Measurements from ENCODE around the gene ACSL6.

ACSL6 gene

DNA sequence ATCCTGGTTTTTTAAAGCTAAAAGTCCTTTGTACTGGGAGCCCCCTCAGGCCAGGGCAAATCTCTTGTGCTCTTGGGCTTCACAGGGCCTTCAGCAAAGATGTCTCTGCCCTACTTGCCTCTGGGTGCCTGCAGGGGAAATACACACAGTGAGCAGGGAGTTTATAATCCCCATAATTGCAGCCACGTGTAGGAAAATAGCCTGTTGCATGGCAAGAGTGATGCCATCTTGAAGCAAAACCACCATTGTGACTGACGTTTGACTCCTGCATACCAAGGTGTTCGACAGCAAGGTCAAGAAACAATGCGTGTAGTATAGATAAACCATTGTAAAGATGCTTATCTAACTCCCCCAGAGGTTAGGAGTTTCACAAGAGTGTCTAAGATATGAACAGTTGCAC lies 37.6 kb upstream of the ACSL6 start:
- DNase-seq (ENCODE audit: extremely low read depth in 1 of 2, low read depth in 1 of 2), result no peak

DNA sequence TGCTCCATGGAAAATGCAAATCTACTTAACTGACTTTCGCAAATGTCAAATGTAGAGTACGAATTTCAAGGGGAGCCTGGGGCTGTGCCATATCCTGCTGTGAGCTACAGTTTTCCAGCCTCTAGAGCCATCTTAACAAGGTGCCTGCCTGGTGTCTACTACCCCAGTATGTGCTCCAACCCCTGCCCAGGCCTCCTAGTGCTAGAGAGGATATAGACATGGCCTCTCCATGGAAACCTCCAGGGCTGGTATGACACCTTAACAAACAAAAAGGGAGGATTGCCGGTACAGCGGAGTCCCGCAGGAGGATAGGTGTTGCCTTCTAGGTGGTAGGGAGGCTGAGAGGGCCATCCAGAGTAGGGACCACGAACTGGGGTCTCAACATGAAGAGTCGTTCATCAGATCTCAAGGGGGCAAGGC lies 35.4 kb upstream of the ACSL6 start:
- no peak for DNase-seq (ENCODE audit: extremely low read depth in 1 of 2, low read depth in 1 of 2)

DNA sequence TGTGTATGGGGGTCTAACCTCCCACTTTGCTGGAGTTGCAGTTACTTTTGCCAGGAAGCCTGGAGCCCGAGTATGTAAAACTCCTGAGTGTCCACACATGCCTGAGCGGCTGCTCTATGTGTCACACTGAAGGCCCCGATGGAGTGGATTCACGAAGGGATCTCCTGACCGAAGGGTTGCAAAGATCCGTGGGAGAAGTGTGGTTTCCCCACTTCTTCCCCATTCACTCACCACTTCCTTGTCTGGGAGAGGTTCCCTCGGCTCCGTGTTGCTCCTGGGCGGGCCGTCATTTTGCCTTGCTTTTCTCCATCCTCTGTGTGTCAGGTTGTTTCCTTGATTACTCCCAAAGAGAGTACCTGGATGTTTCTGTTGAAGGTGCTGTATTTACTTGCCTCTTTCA lies 32.7 kb upstream of the ACSL6 start:
- DNase-seq (ENCODE audit: extremely low read depth in 1 of 2, low read depth in 1 of 2), result no peak

GRCh38 chr5:132037353-132037752 lies 25.9 kb upstream of the ACSL6 start:
- DNase-seq (ENCODE audit: extremely low read depth in 1 of 2, low read depth in 1 of 2), result no peak

GRCh38 chr5:132033122-132033521 lies 21.7 kb upstream of the ACSL6 start:
- no peak for DNase-seq (ENCODE audit: extremely low read depth in 1 of 2, low read depth in 1 of 2)

DNA sequence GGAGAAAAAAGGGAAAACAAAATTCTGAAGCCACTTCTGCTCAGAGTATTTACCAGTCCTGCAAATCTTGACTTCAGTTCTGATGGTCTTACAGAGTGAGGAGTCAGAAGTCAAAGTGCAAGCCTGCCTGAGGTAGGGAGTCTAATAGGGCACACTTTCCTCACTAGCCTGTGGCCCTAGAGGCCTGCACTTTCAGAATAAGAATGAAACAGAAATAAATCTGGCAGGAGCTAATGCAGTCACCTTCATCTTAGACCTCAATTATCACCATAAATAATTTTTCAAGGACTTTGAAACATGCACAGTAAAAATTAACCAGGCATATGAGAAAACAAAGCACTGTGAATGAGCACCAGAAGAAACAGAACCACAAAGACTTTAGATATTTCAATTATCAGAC lies 20.7 kb upstream of the ACSL6 start:
- no peak for DNase-seq (ENCODE audit: extremely low read depth in 1 of 2, low read depth in 1 of 2)

DNA sequence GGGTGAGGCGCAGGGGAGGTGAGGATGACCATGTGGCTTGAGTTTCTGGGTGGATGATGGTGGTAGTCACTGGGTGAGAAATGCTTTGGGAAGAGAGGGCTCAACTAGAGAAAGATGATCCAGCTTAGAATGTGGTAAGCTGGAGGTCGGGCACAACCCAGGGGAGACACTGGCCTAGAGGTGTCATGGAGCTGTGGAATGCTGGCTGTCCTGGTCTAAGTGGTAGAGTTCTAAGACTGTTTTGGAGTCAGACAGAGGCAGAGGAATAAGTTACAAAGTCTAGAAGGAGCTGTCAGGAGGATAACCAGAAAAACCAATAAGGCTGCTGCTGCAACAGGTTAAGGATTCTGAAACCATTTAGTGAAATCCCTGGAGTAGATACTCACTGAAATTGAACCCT lies 19.2 kb upstream of the ACSL6 start:
- no peak for DNase-seq (ENCODE audit: extremely low read depth in 1 of 2, low read depth in 1 of 2)

DNA sequence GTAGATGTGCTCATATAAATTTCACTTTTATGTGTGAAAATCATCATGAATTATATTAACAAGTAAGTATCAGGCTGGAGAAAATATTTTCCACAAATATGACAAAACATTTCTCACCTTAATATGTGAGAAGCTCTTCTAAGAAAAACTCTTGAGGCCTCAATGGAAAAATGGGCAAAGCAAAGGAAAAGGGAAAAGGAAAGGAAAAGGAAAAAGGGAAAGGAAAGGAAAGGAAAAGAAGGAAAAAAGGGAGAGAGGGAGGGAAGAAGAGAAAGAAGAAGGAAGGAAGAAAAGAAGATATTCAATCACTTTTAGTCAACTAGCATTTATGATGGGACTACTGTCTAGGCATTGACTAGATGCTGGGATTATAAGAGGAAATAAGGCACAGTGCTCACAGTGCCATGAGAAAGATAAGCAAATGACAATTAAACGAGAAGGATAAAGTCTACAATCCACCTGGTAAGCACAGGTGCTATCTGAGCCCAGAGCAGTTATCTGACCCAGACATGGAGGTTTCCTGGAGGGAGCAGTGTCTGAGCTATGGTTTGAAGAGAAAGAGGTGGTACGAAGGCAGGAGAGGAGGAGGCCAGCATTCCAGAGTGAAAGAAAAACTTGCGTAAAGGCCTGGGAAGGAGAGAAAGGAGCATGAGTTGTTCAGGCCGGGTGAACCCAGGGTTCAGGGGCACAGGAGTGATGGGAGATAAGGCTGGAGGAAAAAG lies 18.3 kb upstream of the ACSL6 start:
- no peak for DNase-seq (ENCODE audit: extremely low read depth in 1 of 2, low read depth in 1 of 2)

DNA sequence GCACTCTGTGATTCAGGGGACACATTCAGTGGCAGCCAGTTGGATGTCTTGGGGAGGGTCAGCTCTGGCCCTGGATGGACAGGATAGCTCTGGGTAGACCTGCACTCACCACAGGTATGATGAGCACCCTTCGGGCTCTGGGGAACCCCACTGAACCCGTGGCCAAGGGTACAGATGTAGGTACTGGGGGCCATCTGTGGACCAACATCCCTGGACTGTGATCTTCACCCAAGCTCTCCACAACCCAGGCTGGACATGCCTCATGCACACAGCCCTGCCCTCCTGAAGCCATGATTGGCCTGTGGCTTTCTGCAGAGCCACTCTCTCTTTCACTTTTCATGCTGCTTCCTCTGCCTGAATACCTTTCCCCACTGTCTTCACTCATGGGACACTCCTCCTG lies 15.6 kb upstream of the ACSL6 start:
- no peak for DNase-seq (ENCODE audit: extremely low read depth in 1 of 2, low read depth in 1 of 2)

DNA sequence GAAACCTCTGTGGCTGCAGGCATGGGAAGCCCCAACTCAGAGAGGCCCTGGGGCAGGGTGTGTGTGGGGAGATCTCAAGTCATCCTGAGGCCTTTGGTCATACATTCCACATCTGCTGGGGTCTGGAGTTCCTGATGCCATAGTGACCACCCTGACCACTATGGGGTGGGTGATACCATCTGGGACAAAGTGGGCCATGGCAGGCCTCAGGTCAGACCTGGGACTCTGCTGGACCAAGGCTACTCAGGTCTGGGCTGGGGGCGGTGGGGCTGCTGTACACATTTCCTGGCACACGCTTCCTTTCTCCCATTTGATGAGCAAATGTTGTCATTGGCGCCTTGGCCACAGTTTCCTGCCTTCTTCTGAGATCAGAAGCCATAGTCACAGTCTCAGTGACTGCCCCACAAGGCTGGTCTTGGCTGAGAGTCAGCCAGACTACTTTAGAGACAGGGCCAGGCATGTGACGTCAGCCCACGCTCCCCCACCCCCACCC lies 15.1 kb upstream of the ACSL6 start:
- peak in 1 of 2 donors; percentile 7 for DNase-seq (ENCODE audit: extremely low read depth in 1 of 2, low read depth in 1 of 2)

DNA sequence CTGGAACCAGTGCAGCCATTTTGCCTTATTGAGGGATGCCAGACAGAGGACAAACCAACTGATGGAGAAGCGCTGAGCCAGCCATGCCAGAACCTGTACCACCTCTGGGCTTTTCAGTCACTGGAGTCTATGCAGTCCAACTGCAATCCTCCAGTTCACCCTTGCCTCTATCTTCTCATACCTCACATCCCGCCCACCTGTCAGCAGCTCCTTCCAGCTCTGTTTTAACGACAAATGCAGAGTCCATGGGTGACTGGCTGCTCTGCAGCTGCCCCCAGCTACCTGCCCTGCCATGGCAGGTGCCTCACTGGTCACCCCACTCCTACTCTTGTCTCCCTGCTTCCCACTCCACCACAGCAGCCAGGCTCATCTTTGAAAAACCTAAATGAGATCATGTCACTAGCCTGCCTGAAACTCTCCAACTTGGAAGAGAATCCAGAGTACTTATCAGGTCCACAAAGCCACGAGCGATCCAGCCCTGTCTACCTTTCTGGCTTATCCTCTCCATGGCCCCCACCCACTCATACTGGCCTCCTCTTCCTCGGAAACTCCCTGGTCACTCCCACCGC lies 14.0 kb upstream of the ACSL6 start:
- no peak for DNase-seq (ENCODE audit: extremely low read depth in 1 of 2, low read depth in 1 of 2)

- DNase-seq (ENCODE audit: extremely low read depth in 1 of 2, low read depth in 1 of 2), result no peak
Measured at GRCh38 chr5:132024789-132025402, 13.4 kb upstream of the ACSL6 start.

GRCh38 chr5:132024117-132024435 lies 12.6 kb upstream of the ACSL6 start:
- DNase-seq (ENCODE audit: extremely low read depth in 1 of 2, low read depth in 1 of 2), result no peak

DNA sequence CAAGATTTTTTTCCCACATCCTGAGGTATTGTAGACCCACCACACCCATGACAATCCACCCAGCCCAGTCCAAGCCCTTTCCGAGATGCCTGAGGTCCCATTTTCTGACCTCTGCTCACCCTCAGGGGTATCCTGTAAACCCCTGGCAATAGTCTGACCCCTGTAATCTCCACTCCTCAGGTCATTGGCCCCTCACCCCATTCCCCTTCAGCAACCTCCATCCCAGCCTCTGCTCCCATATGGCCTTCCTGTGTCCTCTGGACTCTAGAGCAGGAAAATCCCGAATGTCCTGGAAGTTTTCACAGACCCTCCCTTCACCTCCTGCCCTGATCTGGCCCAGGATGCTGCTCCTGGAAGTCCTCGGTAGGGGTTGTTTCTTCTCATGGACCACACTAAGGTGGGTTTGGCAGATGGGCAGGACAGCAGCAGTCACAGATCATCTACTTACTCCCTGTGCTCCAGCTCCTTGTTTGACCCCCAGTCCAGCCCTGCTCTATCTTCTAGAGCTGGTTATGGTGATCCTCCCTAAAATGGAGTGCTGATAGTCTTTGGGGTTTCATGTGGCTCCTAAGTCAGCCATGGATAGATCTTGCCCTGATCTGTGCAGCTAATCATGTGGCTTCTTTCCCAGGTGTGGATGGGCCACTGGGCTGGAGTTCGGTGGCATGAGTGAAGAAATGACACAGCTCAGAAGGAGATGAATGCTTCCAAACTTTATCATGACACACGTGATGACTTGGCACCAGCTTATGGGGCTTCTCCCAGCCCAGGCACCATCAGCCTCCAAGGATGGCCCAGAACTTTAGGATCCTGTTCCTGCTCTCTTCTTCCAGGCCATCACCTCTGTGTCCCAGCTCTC lies 12.0 kb upstream of the ACSL6 start:
- DNase-seq (ENCODE audit: extremely low read depth in 1 of 2, low read depth in 1 of 2), result no peak

- DNase-seq (ENCODE audit: extremely low read depth in 1 of 2, low read depth in 1 of 2), result no peak
Measured at GRCh38 chr5:132022737-132023136, 11.3 kb upstream of the ACSL6 start.

DNA sequence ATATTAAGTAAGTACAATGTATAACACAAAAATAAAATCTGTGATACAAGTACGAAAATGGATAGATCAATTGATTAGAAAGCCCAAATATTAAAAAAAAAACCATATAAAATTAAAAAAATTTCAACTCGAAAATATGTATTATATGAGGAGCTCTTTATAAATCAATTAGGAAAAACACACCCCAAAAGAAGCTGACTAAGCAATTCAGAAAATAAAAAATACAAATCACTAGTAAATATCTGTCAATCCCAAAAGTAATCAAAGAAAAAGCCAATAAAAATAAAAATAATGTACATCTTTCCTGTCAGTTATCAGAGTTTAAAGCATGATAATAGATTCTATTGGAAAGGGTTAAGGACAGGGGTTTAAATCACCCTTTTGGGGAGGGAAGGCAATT lies 10.2 kb upstream of the ACSL6 start:
- DNase-seq (ENCODE audit: extremely low read depth in 1 of 2, low read depth in 1 of 2), result no peak

GRCh38 chr5:132020568-132021339 lies 9.3 kb upstream of the ACSL6 start:
- DNase-seq (ENCODE audit: extremely low read depth in 1 of 2, low read depth in 1 of 2), result no peak

DNA sequence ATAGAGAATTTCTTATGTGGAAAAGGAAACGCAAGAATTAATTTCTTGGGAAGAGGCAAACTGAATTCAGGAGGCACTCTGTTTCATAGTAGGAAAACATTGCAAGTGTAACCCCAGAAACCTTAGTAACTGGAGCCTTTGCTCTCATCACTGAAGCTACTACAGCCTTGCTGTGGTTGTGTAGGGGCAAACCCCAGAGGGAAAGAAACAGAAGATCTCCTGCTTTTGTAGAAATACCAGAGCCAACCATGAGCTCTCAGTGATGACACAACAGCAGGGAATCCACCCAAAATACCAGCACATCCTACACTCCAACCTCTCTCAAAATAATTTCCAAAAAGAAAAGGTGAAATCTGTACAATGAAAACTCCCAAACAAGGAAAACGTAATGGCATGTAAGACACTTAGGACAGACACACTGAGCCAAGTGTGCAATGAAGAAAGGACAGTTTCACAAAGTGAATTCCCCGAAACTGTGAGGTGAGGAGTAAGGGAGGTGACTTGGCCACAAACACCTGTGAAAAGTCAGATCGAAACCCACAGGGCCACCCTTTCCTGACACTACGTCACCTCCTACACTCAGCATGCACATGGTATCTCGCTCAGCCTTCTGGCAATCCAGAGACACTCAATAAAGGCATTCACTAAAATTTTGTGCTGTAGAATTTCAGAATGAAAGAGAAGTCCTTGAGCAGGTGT lies 8.5 kb upstream of the ACSL6 start:
- peak in 1 of 2 donors; percentile 30 for DNase-seq (ENCODE audit: extremely low read depth in 1 of 2, low read depth in 1 of 2)

DNA sequence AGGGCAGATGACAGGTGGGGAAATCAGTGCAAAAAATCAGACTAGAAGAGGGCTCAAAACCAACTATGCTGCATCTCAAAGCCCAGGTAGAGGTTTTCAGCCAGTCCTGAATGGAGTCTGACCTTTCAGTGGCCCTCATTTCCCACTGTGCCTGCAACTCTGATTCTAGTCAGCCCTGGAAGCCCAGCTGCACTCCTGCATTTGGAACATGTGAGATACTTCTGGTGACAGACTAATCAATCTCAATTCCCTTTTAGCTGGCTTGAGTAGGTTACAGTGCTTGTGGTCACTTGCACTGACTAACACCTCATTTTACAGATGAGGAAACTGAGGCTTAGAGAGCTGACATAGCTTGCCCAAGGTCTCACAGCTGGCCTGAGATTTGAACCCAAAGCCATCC lies 7.9 kb upstream of the ACSL6 start:
- DNase-seq (ENCODE audit: extremely low read depth in 1 of 2, low read depth in 1 of 2), result no peak

Measured in activated CD8-positive, alpha-beta memory T cell treated with anti-CD3 and anti-CD28 coated beads for 1 hour (primary cell).